ENCODE results near the gene CLUH.

Gene CLUH

GRCh38 chr17:2711608-2712299 lies at the start of gene CLUH:
Gene CLUH, minus strand, starts transcription at chr17:2711764. Its CDS starts 103 bp downstream, at chr17:2711661.
- Histone ChIP-seq H3K27me3 (ENCODE audit: control insufficient read depth, insufficient read depth, low read length) (no peaks in the 10 kb centered on the region), H3K27ac (peak within 1 kb of the TSS; percentile 90), H3K9me3 (ENCODE audit: control insufficient read depth, low read length) (no peaks in the 10 kb centered on the region), H3K36me3 (ENCODE audit: control insufficient read depth, insufficient read depth, low read length) (no peaks in the 10 kb centered on the region), H3K9ac (peak within 1 kb of the TSS; percentile 64), H3K4me3 (ENCODE audit: low read depth, low read length) (peak within 1 kb of the TSS; percentile 82), H3K4me2 (ENCODE audit: low read length) (peak within 1 kb of the TSS; percentile 80), H2AFZ (peak within 1 kb of the TSS; percentile 100), H3K4me1 (peaks cover 33% of the 10 kb centered on the region), H3K79me2 (peaks cover 36% of the 10 kb centered on the region)
- no peak for TF ChIP-seq CTCF (IDR thresholded peaks at IDR 0.05)

- no peaks in the 10 kb centered on the region for H3K36me3 ChIP-seq (ENCODE audit: control insufficient read depth, insufficient read depth, low read length)
- no peak for TF ChIP-seq CTCF (IDR thresholded peaks at IDR 0.05)
- H3K9ac ChIP-seq = no peak overlapping the region
- H3K79me2 ChIP-seq = no peaks in the 10 kb centered on the region
- no peak overlapping the region for H3K4me2 ChIP-seq (ENCODE audit: low read length)
- no peaks in the 10 kb centered on the region for H3K27me3 ChIP-seq (ENCODE audit: control insufficient read depth, insufficient read depth, low read length)
- H3K9me3 ChIP-seq (ENCODE audit: control insufficient read depth, low read length) = no peaks in the 10 kb centered on the region
- H3K4me1 ChIP-seq = no peaks in the 10 kb centered on the region
- H3K4me3 ChIP-seq (ENCODE audit: low read depth, low read length) = no peak overlapping the region
- H2AFZ ChIP-seq = no peak overlapping the region
- H3K27ac ChIP-seq = no peak overlapping the region
These were observed 47.3 kb upstream of the CLUH start for GRCh38 chr17:2758870-2759269.

GRCh38 chr17:2755891-2756724 lies 44.5 kb upstream of the CLUH start:
- Histone ChIP-seq H3K79me2 (no peaks in the 10 kb centered on the region), H3K27me3 (ENCODE audit: control insufficient read depth, insufficient read depth, low read length) (no peaks in the 10 kb centered on the region), H3K9ac (no peak overlapping the region), H3K4me3 (ENCODE audit: low read depth, low read length) (peak overlapping the region; percentile 40), H3K27ac (peak overlapping the region; percentile 69), H3K4me1 (no peaks in the 10 kb centered on the region), H3K9me3 (ENCODE audit: control insufficient read depth, low read length) (no peaks in the 10 kb centered on the region), H3K4me2 (ENCODE audit: low read length) (peak overlapping the region; percentile 66), H2AFZ (peak overlapping the region; percentile 89), H3K36me3 (ENCODE audit: control insufficient read depth, insufficient read depth, low read length) (no peaks in the 10 kb centered on the region)
- no peak for TF ChIP-seq CTCF (IDR thresholded peaks at IDR 0.05)

- Histone ChIP-seq H3K4me1 (no peaks in the 10 kb centered on the region), H3K4me2 (ENCODE audit: low read length) (no peak overlapping the region), H3K27ac (no peak overlapping the region), H3K36me3 (ENCODE audit: control insufficient read depth, insufficient read depth, low read length) (no peaks in the 10 kb centered on the region), H3K79me2 (no peaks in the 10 kb centered on the region), H2AFZ (no peak overlapping the region), H3K4me3 (ENCODE audit: low read depth, low read length) (no peak overlapping the region), H3K27me3 (ENCODE audit: control insufficient read depth, insufficient read depth, low read length) (no peaks in the 10 kb centered on the region), H3K9me3 (ENCODE audit: control insufficient read depth, low read length) (no peaks in the 10 kb centered on the region), H3K9ac (no peak overlapping the region)
- no peak for TF ChIP-seq CTCF (IDR thresholded peaks at IDR 0.05)
These were observed 39.9 kb upstream of the CLUH start for GRCh38 chr17:2751491-2751890.
